HG02885 (cell line): ENCODE data around the gene TBXAS1.

Experiments used
- ATAC-seq: cut with Tn5 transposase; IDR thresholded peaks from one replicate; pipeline ENCODE4 v1.9.1; 2021; ENCODE audit warnings: mild to moderate bottlenecking; ENCODE audit not compliant: unreplicated experiment, poor library complexity

TBXAS1 gene

DNA sequence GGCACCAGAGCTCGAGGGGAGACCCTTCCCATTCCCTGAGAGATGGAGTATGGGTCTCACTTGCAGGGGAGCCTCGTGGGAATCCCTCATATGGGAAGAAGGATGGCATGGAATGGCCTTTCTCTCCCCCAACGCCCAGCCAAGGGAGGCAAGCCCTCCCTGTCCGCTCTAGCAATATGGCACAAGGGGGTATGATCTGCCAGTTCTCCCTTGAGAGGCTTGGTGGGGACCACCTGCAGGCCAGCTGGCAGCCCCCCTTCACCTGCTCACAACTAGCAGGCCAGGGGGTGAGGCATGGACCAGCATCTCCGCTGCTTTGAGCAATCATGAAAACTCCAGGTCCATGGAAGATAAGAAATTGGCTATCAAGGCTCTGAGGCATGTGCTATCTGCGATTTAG lies 162.8 kb downstream of the TBXAS1 start:
- no peak for ATAC-seq

DNA sequence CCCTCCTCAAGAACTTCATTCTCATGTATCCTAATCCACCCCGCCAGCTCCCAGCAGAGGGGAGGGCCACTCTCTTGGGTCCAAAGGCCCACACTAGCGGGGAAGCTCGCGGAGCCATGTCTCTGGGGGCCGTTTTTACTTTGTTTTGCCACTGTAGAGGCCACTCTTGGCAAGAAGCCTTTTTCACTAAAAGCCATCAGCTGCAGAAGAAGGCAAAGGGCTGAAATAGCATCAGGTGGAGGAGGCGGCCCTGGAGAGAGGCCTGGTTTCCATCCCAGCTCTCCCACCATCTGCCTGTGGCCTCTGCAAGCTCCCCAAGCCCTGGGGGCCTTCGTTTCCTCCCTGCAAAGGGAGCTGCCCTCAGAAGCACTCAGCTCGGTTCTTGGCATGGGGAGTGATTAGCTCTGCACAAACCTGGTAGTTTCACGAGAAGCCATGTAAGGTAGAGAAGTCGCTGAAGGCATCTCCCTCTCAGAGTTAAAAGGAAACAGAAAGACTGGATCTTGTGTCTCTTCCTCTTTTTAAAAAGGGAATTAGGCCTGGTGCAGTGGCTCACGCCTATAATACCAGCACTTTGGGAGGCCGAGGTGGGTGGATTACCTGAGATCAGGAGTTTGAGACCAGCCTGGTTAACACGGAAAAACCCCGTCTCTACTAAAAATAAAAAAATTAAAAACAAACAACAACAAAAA lies 163.4 kb downstream of the TBXAS1 start:
- ATAC-seq: no peak

DNA sequence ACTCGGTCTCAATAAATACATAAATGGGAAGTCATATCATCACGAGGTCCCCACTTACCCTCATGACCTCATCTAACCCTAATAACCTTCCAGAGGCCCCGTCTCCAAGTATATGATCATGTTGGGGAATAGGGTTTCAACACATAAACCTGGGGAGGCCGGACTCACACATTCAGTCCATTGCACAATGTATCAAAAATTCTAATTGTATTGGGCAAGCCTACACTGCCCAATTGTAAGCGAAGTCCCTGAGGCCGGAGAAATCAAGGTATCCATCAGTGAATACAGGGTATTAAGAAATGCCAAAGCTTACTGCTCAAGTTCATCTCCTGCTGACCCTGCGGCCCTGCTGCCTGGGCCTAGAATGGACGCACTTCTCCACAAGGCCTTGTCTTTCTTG lies 164.1 kb downstream of the TBXAS1 start:
- no peak for ATAC-seq

DNA sequence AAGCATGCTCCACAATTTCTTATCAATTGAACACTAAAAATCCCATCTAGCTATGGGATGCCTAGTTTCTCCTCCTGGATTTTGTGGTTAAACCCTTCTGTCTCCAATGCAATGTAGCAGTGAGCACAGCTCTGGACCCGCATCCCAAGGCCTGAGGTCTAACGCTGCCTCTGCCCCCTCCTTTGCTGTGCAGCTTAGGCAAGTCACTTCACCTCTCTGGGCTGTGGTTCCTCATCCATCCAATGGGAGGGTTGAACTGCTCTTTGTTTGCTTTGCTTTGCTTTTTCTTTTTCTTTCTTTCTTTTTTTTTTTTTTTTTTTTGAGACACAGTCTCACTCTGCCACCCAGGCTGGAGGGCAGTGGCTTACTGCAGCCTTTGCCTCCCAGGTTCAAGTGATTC lies 164.5 kb downstream of the TBXAS1 start:
- ATAC-seq: no peak

DNA sequence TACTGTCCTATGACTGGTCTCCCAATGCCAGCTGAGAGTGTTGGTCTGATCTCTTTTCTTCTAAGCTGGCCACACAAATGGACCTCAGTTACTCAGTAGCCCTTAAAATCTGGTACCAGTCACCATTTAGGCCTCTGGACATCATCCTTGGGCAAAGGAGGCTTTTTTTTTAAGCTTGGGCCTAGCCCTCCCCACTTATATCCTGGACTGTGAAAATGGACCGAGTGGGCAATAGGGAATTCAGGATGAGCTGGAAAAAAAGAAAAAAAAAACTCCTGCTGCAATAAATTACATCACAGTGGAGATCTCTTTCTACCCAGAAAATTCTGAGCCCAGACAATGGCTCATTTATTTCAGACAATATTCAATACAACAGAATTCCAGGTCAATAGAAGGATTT lies 165.3 kb downstream of the TBXAS1 start:
- ATAC-seq: no peak

DNA sequence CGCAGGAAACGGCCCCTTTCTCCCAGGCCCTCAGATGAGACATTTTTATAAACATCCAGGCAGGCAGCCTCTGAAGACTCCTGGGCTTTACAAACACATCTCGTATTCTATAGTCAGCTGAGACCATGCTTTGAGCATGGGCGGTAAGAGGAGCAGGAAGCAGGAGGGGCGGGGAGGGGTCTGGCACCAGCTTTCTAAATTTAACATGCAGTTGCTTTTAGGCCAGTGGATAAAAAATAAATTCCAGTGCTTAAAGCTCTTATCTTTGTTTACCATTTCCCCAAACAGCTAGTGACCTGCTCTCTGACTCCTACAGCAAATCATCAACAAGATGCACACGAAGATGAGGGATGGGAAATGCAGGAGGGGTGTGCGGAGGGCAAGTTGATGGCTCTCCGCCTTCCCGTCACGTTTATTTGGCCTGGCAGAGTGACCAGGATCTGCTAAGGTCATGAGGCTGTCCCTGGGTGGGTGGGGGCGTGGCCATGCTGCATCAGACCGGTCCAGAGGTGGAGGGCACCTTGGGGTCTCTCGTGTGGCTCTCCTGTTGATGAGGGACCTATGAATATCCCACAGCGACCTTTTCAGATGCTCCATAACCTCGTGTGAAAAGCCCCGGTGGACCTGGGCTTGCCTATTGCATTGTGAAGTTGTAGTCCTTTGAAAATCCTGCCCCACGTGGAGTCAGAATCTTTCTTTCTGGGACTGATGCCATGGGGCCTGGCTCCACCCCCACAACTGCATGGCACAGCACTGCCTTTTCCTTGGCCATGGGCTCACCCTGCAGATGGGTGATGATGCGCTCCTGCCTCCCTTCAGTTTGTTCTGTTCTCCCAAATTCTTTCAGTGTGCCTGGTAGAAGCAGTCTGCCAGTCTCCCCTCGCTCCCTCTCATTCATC lies 166.2 kb downstream of the TBXAS1 start:
- ATAC-seq: no peak

DNA sequence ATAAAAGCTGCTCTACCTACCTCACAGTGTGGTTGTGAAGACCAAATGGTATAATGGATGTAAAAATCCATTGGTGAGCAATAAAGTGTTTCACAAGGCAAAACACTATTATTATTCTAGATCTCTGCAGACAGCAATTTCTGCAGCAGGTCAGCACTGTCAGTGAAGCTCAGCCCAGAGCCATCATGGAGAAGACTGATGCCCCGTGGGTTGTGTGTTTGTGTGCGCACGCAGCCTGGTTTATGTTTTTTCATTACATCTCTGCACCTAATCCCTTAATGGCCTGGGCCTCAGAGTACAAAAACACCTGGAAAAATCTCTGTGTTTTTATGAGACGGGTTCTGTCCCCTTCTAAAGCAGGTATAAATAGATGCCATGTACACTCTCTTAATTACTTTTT lies 169.5 kb downstream of the TBXAS1 start:
- ATAC-seq: no peak

DNA sequence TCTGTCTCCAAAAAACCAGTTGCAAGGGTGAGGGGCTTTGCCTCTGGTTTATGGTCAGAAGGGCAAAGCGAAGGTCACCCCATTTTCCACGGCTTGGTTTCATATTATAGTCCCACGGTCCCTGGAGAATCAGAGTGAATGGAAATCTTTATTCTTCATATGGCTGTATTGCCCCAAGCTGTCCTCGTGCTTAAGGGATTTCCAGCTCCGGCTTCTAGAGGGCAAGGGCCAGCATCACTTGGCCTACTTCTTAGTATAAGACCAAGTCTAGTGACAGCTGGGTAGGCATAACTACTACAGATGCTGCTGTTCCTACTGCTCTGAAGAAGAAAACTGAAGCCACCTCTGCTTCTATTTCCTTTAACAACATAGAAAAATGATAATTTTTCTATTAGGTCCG lies 170.5 kb downstream of the TBXAS1 start:
- no peak for ATAC-seq

DNA sequence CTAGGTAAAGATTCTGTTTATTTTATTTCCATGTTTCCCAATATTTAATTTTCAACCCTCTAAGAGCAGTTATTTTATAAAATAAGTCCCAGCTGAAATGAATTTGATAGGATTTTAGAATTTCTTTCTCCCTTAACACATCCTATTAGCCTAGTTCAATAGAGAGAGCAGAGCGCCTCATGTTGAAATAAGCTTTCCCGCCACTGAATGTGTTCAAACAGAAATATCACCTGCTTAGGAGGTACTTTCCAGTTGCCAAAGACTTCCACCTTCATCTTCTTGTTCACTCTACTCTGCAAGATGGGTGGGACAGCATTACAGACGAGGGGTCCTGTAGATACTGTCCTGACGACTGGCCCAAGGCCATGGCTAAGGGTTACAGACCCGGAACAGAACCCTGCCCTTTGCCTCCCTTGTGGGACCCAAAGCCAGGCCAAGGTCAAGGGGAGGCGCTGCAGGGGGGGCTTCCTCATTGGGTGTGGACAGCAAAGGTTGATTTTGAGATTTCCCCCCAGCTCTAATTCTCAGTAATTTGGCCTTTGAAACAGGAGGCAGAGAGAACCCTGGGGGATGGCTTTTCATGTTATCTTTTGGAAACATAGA lies 171.7 kb downstream of the TBXAS1 start:
- no peak for ATAC-seq

DNA sequence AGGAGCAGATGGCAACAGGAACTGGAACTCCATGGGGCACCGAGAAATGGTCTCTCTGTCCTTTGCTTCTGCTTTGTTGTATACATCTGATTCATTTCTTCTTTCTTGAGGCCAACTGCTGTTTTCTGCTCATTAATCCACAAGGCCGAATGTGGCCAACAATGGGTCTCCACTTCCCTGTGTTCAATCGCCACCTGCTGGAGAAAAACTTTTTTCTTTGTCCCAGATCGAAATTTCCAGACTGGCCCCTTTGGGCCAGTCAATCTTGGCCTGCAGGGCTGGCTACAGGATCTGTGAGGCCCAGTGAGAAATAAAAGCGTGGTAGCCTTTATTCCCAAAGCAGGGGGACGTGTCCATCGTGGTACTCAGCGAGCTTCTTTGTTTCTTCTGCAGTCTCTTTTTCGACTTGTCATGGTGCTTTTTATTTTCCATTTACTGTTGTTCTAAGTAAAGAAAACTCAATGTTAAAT lies 174.9 kb downstream of the TBXAS1 start:
- no peak for ATAC-seq

DNA sequence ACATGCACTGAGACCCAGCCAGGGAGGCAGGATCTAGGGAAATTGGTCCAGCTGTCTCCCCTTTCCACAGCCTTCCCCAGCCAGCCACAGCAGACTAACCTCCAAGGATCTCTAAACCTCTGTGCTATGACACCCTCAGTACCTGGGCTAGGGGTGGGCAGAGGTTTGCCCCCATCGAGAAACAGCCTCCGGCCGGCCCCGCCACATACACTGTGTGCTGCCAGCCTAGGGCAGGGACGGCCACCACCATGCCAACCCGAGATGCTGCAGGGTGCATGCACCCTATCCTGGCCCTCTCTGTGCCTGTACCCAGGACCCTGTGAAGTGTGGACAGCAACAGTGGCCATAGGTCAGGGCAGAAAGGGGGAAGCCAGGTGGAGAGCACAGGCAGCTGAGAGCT lies 175.6 kb downstream of the TBXAS1 start:
- ATAC-seq: no peak

DNA sequence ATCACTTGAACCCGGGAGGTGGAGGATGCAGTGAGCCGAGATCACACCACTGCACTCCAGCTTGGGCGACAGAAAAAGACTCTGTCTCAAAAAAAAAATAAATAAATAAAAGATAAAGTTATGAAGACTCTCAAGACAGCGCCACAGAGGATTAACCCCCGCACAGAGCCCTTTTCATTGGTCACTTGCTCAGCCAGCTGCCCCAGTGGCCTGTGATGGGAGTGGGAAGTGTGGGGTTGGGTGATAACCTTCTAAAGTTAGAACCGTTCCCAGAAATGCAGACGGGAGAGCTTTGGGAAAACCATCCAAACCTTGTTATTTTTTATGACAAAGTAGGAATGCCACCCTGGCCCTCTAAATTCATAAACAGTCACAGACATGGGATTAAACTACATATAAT lies 176.3 kb downstream of the TBXAS1 start:
- no peak for ATAC-seq

DNA sequence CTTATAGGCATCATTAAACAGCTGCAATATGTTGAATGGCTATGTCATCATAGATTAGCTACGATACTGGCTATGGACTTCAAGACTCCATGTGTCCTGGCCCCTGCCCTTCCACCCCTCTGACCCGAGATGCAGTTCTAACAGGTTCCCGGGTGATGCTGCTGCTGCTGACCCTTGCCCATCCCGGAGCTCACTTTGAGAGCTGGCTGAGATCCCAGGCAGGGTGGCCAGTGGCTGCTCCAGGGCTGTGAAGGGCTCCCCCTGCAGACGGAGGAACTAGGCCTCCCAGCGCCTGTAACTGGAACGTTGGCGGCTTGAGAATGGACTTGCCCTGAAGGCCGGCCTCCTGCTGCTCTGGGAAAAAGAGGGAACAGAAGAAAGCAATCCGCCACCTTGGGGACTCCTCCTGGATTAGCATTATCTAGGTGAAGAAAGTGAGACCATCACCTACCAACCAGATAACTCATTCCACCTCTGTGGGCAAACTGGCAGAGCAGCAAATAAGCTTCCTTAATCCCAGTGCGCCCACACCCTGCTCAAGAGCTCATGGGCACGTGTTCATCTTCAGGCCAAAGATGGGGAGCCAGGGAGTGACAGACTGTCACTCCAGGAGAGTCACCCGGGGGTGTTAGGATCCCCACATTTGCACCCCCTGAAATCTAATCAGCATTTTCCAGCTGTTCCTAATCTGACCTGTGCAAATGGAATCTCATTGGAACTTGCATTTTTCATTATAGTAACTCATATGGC lies 176.9 kb downstream of the TBXAS1 start:
- ATAC-seq: no peak

DNA sequence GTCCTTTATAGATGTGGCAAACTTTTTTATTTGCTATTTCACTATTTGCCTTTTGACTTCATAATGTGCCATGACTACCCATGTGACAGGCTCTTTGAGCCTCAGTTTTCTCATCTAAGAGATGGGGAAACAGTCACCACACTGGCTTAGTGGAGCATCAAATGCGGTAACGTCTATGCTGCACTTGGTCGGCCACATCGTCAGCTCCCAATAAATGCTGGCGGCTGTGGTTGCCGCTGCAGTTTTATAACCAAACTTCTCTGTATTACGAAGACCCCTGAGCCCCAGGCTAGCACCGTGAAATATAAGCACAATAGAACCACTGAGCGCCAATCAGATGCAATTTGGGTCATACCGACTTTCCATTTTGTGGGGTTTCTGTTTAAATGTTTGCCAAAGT lies 177.5 kb downstream of the TBXAS1 start:
- no peak for ATAC-seq

DNA sequence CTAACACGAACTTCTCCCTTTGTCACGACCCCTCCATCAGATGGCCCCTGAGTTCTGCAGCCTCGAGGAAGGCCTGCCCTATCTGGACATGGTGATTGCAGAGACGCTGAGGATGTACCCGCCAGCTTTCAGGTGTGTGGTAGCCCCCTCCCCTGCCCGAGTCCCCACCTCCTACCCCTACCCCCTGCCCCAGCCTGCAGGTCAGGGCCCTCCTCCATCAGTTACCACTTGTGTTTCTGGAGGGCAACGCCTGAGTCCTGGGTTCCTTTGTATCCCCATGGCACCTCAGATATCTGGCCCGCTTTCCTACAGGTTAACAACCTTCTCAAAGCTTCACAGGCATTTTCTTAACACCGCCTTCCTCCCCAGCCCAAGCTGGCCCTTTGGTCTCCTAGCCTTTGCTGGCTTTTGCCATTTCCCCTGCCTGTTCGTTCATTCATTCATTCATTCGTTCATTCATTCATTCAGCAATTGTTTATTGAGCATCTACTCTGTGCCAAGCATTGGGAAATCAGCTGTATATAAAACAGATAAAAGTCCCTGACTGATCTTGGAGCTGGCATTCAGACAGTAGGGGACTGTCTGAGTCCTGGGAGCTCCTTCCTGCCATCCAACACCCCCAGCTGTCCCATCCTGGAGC lies 178.1 kb downstream of the TBXAS1 start:
- no peak for ATAC-seq

DNA sequence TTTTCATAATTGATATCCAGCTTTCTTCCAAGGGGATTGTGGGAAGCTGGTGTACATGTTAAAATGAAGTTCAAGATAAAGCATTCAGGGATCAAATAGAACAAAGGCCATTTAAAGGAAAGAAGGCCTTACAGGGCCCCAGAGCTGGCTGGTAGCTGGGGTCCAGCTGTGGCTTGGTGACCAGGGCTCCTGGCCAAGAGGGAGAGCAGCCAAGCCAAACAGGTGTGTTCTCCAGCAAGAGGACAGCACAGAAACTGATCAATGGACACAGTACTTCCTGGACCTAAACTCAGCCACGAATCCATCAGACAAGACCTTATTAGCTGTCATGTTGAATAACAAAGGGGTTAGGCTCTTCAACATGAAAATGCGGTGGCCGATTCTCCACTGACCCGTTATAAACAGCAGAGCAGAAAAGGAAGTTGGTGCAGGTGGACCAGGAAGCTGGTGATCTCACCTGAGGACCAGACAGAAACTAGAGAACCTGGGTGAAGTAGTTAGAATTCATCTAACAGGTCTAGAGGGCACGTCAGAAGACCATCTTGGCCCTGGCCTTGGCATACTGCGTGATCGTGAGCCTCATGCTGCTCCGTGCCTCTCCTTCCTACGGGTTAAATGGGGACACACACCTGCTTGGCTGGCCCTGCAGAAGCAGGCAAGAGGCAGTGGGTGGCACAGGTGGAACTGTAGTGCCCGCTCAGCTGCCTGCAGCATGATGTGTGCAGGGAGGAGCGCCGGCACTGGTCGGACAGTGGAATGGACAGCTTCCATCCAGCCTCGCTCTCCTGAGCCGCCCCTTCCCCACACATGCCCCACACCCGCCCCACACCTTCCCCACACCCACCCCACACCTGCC lies 179.9 kb downstream of the TBXAS1 start:
- no peak for ATAC-seq

DNA sequence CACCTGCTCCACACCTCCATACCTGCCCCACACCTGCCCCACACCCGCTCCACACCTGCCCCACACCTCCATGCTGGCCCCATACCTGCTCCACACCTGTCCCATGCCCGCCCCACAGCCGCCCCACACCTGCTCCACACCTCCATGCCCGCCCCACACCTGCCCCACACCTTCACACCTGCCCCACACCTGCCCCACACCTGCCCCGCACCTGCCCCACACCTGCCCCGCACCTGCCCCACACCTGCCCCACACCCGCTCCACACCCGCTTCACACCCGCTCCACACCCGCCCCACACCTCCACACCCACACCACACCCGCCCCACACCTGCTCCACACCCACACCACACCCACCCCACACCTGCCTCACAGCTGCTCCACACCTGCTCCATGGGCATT lies 180.7 kb downstream of the TBXAS1 start:
- no peak for ATAC-seq

DNA sequence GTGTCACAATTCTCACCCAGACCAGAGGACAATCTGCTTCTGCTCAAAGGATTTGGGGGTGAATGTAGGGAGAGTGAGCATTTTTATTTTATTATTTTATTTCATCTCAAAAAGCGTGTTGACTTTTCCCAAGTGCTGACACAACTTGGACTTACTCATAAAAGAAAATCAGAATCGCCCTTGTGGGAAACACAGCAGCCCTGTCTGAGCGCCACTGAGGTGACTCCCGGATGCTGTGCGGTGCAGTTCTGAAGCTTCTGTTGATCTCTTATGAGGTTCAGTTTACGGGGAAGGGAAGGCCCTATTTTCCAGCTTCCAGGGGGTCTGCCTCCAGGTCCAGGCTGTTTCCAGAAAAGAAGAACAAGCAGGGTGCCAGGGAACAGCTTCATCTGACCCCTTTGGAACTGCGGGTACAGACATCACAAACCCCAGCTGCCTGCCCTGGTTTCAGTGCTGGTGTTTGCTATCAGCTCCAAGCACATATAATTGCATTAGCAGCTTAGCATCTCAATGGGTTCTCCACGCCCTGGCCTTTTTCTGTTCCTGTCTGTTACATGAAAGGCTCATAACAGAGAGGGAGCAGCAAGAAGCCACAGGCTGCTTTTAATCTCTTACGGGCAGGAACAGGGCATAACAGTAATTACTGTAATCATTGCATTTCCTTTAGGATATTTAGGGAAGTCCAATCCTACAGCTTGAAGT lies 181.3 kb downstream of the TBXAS1 start:
- no peak for ATAC-seq

DNA sequence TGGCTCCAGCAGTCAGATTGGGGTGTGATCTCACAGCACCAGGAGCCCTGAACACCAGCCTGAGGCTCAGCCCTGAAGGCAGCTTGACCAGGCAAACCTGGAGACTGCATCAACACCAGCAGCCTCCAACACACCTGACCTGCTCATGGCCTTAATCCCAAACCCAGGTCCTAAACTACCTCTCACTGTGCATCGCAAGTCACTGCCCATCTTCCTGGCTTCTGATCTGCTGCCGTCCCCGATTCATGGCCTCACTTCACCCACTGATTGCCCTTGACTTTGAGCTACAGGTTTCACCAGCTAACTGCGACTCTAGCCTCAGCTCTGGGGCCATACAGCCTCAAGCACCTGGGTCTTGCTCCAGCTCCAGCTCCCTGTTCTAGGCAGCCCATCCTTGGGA lies 184.6 kb downstream of the TBXAS1 start:
- ATAC-seq: no peak
